Measurements from ENCODE around the gene FGFR3. TPM values are rescaled to one million over a fixed set of nuclear protein-coding genes. Genes with fewer than 3 reads are reported as not detected.

FGFR3 gene
- total and polyA plus RNA-seq, 10 of the 15 experiments (the other 5 are each of a cell fraction or from before 2014, with no cell fraction given), result 0.05 to 0.33 (median 0.18) TPM; not detected in 6

DNA sequence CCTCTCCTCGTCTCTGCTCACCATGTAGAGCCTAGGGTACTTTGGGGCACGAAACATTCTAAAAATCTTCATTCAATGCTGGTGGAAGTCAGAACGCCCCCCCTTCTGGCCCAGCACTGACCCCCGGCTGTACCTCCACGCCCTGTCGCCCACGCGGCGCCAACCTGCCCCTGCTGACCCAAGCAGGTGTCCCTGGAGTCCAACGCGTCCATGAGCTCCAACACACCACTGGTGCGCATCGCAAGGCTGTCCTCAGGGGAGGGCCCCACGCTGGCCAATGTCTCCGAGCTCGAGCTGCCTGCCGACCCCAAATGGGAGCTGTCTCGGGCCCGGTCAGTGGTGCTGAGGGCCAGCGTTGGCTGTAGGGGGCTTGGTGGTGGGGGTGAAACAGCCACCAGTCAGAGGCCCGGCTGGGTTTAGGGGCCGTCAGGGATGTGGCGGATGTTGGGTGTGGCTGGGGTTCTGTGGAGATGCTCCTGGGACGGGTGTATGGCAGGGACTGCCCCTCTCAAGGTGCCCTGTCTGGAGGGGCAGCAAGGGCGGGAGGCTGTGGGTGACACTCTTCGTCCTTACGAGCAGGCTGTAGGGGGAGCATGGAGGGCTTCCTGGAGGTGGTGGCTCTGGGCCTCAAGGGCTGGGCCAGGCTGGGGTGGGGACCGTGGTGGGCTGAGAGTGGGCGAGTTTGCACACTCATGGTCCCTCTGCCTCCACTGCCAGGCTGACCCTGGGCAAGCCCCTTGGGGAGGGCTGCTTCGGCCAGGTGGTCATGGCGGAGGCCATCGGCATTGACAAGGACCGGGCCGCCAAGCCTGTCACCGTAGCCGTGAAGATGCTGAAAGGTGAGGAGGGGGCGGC is 11.8 kb downstream of the FGFR3 start (continued):
- TF ChIP-seq, protein P1, sequence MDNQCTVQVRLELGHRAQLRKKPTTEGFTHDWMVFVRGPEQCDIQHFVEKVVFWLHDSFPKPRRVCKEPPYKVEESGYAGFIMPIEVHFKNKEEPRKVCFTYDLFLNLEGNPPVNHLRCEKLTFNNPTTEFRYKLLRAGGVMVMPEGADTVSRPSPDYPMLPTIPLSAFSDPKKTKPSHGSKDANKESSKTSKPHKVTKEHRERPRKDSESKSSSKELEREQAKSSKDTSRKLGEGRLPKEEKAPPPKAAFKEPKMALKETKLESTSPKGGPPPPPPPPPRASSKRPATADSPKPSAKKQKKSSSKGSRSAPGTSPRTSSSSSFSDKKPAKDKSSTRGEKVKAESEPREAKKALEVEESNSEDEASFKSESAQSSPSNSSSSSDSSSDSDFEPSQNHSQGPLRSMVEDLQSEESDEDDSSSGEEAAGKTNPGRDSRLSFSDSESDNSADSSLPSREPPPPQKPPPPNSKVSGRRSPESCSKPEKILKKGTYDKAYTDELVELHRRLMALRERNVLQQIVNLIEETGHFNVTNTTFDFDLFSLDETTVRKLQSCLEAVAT (IDR thresholded peaks at IDR 0.05), result no peak
- TF ChIP-seq, protein P2, sequence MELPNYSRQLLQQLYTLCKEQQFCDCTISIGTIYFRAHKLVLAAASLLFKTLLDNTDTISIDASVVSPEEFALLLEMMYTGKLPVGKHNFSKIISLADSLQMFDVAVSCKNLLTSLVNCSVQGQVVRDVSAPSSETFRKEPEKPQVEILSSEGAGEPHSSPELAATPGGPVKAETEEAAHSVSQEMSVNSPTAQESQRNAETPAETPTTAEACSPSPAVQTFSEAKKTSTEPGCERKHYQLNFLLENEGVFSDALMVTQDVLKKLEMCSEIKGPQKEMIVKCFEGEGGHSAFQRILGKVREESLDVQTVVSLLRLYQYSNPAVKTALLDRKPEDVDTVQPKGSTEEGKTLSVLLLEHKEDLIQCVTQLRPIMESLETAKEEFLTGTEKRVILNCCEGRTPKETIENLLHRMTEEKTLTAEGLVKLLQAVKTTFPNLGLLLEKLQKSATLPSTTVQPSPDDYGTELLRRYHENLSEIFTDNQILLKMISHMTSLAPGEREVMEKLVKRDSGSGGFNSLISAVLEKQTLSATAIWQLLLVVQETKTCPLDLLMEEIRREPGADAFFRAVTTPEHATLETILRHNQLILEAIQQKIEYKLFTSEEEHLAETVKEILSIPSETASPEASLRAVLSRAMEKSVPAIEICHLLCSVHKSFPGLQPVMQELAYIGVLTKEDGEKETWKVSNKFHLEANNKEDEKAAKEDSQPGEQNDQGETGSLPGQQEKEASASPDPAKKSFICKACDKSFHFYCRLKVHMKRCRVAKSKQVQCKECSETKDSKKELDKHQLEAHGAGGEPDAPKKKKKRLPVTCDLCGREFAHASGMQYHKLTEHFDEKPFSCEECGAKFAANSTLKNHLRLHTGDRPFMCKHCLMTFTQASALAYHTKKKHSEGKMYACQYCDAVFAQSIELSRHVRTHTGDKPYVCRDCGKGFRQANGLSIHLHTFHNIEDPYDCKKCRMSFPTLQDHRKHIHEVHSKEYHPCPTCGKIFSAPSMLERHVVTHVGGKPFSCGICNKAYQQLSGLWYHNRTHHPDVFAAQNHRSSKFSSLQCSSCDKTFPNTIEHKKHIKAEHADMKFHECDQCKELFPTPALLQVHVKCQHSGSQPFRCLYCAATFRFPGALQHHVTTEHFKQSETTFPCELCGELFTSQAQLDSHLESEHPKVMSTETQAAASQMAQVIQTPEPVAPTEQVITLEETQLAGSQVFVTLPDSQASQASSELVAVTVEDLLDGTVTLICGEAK (IDR thresholded peaks at IDR 0.05; ENCODE audit: borderline replicate concordance), result no peak
- no peak for TF ChIP-seq HDAC6 (IDR thresholded peaks at IDR 0.05; ENCODE audit: unreplicated experiment)
- no peak for TF ChIP-seq HDAC2 (IDR thresholded peaks at IDR 0.05)
